ENCODE results near the gene BRD8.
"Not testable (repeated sequence)": the region's sequence is repeated elsewhere in the genome, so short reads cannot be mapped to it uniquely, and the experiment has no call there.

BRD8 gene

DNA sequence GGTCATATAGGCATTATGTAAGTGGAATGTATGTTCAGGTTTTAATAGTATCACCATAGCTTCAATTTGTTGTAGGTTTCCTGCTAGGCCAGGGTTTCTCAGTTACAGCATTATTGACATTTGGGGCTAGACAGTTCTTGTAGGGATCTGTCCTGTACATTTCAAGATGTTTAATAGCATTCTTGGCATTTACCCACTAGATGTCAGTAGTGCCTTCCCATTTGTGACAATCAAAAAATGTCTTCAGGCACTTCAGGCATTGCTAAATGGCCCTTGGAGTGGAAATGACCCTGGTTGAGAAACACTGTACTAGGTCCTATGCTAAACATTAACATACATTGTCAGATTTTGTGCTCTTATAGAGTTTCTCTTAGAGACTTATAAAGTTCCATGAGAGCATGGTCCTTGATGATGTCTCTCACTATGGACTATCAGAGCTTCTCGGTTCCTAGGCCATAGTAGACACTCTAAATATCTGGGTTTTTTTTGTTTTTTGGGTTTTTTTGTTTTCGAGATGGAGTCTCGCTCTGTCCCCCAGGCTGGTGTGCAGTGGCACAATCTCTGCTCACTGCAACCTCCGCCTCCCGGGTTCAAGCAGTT lies 1.9 kb upstream of the BRD8 start:
- no peak overlapping the region for H3K27ac Mint-ChIP-seq
- H3K9me3 Mint-ChIP-seq: no peaks in the 10 kb centered on the region
- peak; percentile 15 for DNase-seq (ENCODE audit: low spot score)
- peaks cover 18% of the 10 kb centered on the region for H3K4me1 Mint-ChIP-seq (ENCODE audit: low read depth)
- H3K36me3 Mint-ChIP-seq (ENCODE audit: low read depth): peaks cover 54% of the 10 kb centered on the region
- H3K27me3 Mint-ChIP-seq (ENCODE audit: low read depth): no peaks in the 10 kb centered on the region
- no peak overlapping the region for H3K4me3 Mint-ChIP-seq

DNA sequence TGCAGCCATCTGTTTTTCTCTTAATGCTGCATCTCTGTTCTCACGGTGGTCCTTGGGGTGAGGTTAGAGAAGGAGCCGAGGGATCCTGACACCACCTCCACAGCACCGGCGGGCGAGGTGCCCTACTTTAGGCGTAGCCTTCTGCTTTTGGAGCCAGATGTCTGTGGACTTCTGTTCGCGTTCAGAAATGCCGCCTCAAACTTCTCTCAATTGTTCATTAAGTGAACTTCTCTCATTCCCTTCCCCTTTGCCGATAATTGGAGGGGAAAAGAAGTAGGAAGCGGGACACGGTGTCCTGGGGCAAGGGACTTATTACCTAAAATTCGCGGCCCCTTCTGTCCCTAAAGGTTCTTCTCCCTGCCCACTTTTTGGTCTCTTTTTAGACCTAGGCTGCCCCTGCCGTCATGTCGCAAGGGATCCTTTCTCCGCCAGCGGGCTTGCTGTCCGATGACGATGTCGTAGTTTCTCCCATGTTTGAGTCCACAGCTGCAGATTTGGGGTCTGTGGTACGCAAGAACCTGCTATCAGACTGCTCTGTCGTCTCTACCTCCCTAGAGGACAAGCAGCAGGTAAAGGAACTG lies 937 bp upstream of the BRD8 start:
- H3K36me3 Mint-ChIP-seq (ENCODE audit: low read depth): peaks cover 50% of the 10 kb centered on the region
- H3K9me3 Mint-ChIP-seq: no peaks in the 10 kb centered on the region
- H3K27me3 Mint-ChIP-seq (ENCODE audit: low read depth): no peaks in the 10 kb centered on the region
- peaks cover 18% of the 10 kb centered on the region for H3K4me1 Mint-ChIP-seq (ENCODE audit: low read depth)
- DNase-seq (ENCODE audit: low spot score): no peak
- H3K27ac Mint-ChIP-seq: no peak overlapping the region
- H3K4me3 Mint-ChIP-seq: no peak overlapping the region

DNA sequence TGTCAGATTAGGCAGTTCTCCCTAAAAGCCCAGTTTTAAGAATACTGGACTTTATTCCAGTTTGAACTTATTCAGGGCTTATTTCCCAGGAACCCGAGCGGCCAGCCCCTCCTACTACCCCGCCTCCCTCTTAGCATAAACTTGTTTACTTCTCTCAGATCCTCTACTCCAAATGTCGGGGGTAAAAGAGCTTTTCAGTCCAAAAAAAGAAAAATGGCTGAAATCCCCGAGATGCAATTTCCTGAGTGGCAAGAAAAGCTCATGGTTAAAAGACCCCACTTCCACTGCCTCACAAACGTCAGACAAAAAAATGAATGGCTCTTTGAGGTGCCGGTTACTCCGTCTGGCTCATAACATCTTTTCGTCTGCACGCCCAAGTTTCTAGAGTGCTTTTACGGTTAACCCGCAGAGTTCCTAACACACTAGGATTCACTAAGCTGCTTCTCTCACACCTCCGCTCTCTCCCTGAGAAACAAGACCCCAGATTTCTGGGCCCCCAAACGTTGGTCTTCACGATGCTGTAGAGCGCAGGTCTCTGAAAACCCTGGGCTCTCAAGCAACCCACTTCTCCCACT lies 402 bp downstream of the BRD8 start:
- no peaks in the 10 kb centered on the region for H3K27me3 Mint-ChIP-seq (ENCODE audit: low read depth)
- H3K4me1 Mint-ChIP-seq (ENCODE audit: low read depth): peaks cover 20% of the 10 kb centered on the region
- H3K27ac Mint-ChIP-seq: no peak overlapping the region
- H3K36me3 Mint-ChIP-seq (ENCODE audit: low read depth): peaks cover 43% of the 10 kb centered on the region
- H3K9me3 Mint-ChIP-seq: no peaks in the 10 kb centered on the region
- H3K4me3 Mint-ChIP-seq: no peak overlapping the region
- peak; percentile 17 for DNase-seq (ENCODE audit: low spot score)

DNA sequence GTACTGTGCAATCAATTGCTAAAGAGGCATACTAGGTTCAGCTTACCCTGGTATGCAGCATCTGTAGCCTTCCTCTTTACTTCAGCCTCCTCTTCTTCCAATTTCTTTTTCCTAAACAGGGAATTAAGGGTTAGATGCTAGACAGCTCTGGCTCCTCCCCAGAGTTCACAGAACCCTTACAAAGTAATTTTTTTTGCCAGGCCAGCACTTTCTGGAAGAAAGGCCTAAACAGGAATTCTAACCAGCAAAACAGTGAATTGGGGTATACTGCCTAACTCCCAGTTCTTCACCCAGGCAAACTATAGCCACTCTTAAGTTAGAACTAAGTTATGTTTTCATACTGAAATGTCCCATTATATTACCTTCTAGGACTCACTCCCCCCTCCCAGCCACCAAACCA lies 8.1 kb downstream of the BRD8 start:
- Mint-ChIP-seq H3K36me3 (ENCODE audit: low read depth) (peaks cover 65% of the 10 kb centered on the region), H3K4me3 (no peak overlapping the region), H3K4me1 (ENCODE audit: low read depth) (peaks cover 3% of the 10 kb centered on the region), H3K27ac (no peak overlapping the region), H3K27me3 (ENCODE audit: low read depth) (no peaks in the 10 kb centered on the region), H3K9me3 (no peaks in the 10 kb centered on the region)
- no peak for DNase-seq (ENCODE audit: low spot score)

DNA sequence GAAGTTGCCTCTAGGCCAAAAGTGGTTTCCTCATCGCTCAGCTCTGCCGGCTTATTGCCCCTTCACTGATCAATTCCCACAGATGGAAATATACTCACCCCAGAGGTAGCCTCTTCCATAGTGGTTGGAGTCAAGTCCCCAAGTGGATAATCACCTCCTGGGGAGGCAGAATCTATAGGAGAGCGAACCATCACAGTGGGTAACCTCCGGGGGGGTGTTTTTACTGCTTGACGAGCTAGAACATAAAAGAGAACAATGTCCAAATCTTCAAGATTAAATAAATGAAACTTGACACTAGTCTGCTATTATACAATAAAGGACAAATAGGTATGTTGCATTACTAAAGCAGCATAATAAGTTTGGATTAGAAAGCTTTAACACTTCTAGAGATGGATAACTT lies 9.3 kb downstream of the BRD8 start:
- Mint-ChIP-seq H3K4me3 (no peak overlapping the region), H3K9me3 (no peaks in the 10 kb centered on the region), H3K4me1 (ENCODE audit: low read depth) (peaks cover 3% of the 10 kb centered on the region), H3K36me3 (ENCODE audit: low read depth) (peaks cover 70% of the 10 kb centered on the region), H3K27ac (no peak overlapping the region), H3K27me3 (ENCODE audit: low read depth) (no peaks in the 10 kb centered on the region)
- no peak for DNase-seq (ENCODE audit: low spot score)

DNA sequence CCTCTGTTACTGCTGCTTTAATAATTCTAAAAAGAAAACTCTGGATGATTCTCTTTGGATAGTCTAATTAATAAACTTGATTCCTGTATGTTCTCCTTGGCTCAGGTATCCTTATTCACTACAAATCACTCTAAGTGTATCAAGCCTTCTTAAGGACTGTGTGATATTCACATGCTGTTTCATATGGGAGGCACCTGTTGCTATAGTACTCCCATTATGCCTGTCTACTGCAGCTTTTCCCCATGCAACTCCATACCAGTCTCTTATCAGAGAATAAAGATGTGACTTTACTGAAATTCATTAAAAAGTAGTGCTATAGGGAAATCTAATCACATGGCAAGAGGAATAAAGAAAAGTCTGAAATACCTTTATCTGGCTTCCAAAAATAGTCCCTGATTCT lies 14.7 kb downstream of the BRD8 start:
- Mint-ChIP-seq H3K36me3 (ENCODE audit: low read depth) (peaks cover 75% of the 10 kb centered on the region), H3K27ac (no peak overlapping the region), H3K9me3 (no peaks in the 10 kb centered on the region), H3K27me3 (ENCODE audit: low read depth) (no peaks in the 10 kb centered on the region), H3K4me3 (no peak overlapping the region), H3K4me1 (ENCODE audit: low read depth) (no peaks in the 10 kb centered on the region)
- no peak for DNase-seq (ENCODE audit: low spot score)

DNA sequence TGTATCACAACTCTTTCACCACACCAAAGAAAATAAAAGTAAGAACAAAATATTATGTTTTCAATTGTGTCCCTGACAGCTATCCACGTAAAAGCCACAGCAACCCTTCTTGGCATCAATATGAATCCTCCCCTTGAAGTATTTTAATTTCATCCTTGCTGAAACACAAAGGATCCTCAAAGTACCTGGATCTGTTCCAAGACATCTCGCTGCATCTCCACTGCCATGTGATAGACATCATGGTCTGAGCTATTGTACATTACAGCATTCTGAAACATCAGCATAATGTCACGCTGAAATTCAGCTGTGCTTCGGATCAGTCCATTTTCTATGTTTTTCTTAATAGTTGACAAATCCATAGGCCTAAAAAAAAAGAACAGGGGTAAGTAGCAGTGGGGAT lies 17.7 kb downstream of the BRD8 start:
- H3K4me1 Mint-ChIP-seq (ENCODE audit: low read depth): no peaks in the 10 kb centered on the region
- H3K4me3 Mint-ChIP-seq: no peak overlapping the region
- H3K27me3 Mint-ChIP-seq (ENCODE audit: low read depth): no peaks in the 10 kb centered on the region
- H3K27ac Mint-ChIP-seq: no peak overlapping the region
- no peaks in the 10 kb centered on the region for H3K9me3 Mint-ChIP-seq
- no peak for DNase-seq (ENCODE audit: low spot score)
- peaks cover 66% of the 10 kb centered on the region for H3K36me3 Mint-ChIP-seq (ENCODE audit: low read depth)

DNA sequence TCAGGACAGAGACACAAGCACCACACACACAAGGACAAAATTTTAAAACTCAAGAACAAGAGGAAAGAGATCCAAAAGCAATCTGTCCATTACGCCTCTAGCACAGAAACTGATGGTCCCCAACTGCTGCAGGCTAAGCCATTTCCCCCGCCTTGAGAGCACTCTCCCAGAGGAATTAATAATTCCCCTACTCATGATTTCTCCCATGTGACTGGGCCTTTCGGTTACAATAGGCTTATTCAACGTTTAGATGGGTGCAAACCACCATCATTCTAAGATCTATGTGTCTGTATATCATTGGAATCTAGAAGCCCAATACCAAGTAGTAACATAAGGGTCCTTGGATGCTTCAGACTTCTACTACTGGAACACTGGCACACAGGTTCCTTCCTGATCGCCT lies 18.8 kb downstream of the BRD8 start:
- H3K27me3 Mint-ChIP-seq (ENCODE audit: low read depth): no peaks in the 10 kb centered on the region
- H3K4me3 Mint-ChIP-seq: no peak overlapping the region
- H3K4me1 Mint-ChIP-seq (ENCODE audit: low read depth): no peaks in the 10 kb centered on the region
- H3K36me3 Mint-ChIP-seq (ENCODE audit: low read depth): peaks cover 59% of the 10 kb centered on the region
- H3K9me3 Mint-ChIP-seq: no peaks in the 10 kb centered on the region
- DNase-seq (ENCODE audit: low spot score): no peak
- H3K27ac Mint-ChIP-seq: no peak overlapping the region

DNA sequence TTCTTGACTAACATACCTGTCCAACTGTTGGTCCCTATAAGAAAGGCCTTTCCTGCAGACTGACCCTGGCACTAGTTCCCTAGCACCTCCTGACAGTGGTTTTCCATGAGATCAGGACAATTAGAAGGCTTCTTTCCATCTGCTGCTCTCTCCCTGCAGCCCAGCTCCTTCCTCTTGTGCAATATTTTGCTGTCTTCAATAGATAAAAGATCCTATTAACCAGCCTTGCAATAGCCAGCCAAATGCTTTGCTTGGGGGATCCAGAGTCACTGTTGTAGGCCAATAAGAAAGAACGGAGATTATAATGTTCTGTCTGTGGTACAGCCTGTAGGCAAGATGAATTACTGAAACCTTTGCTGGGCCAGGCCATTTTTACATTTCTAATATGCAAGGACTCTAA lies 20.8 kb downstream of the BRD8 start:
- no peak for DNase-seq (ENCODE audit: low spot score)
- H3K4me1 Mint-ChIP-seq (ENCODE audit: low read depth): no peaks in the 10 kb centered on the region
- H3K4me3 Mint-ChIP-seq: no peak overlapping the region
- peaks cover 8% of the 10 kb centered on the region for H3K27me3 Mint-ChIP-seq (ENCODE audit: low read depth)
- H3K27ac Mint-ChIP-seq: no peak overlapping the region
- peaks cover 42% of the 10 kb centered on the region for H3K36me3 Mint-ChIP-seq (ENCODE audit: low read depth)
- no peaks in the 10 kb centered on the region for H3K9me3 Mint-ChIP-seq

DNA sequence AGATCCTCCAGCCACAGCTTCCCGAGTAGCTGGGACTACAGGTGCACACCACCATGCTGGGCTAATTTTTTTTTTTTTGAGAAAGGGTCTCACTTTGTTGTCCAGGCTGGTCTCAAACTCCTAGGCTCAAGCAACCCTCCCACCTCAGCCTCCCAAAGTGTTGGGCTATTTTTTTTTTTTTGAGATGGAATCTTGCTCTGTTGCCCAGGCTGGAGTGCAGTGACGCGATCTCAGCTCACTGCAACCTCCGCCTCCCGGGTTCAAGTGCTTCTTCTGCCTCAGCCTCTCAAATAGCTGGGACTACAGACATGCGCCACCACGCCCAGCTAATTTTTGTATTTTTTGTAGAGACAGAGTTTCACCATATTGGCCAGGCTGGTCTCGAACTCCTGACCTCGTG lies 22.5 kb downstream of the BRD8 start:
- not testable (repeated sequence) for H3K27me3 Mint-ChIP-seq (ENCODE audit: low read depth); DNase-seq (ENCODE audit: low spot score); H3K27ac Mint-ChIP-seq; H3K9me3 Mint-ChIP-seq; H3K4me3 Mint-ChIP-seq; H3K4me1 Mint-ChIP-seq (ENCODE audit: low read depth)
- peaks cover 38% of the 10 kb centered on the region for H3K36me3 Mint-ChIP-seq (ENCODE audit: low read depth)

DNA sequence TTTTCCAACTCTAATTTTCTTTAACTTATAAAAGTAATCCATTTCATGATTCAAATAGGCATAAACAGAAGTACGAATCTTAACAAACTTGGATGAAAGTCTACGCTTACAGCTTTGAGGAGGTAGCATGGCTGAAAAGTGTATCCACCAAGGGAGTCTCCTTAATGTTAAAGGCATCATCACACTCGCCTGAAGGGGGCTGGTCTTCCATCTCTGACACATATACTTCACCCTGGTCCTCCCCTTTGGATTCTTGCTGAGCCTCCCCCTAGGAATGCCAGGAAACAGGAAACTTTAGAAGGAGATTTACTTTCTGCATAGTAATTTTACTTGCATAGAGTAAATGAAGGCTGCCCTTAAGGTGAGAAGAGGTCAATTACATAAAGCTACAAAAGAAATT lies 28.9 kb downstream of the BRD8 start:
- no peak overlapping the region for H3K4me3 Mint-ChIP-seq
- H3K36me3 Mint-ChIP-seq (ENCODE audit: low read depth): no peaks in the 10 kb centered on the region
- no peak for DNase-seq (ENCODE audit: low spot score)
- H3K4me1 Mint-ChIP-seq (ENCODE audit: low read depth): no peaks in the 10 kb centered on the region
- no peak overlapping the region for H3K27ac Mint-ChIP-seq
- peaks cover 12% of the 10 kb centered on the region for H3K27me3 Mint-ChIP-seq (ENCODE audit: low read depth)
- no peaks in the 10 kb centered on the region for H3K9me3 Mint-ChIP-seq

DNA sequence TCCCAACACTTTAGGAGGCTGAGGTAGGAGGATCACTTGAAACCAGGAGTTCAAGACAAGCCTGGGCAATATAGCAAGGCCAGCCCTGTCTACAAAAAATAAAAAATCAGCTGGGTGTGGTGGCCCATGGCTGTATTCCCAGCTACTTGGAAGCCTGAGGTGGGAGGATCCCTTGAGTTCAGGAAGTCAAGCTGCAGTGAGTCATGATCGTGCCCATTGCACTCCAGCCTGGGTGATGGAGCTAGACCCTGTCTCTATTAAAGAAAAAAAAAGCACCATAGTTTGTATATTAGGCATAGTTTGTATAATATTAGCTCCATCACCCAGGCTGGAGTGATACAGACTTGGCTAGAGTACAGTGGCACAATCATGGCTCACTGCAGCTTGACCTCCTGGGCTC lies 29.6 kb downstream of the BRD8 start:
- Mint-ChIP-seq H3K4me1 (ENCODE audit: low read depth) (no peaks in the 10 kb centered on the region), H3K4me3 (no peak overlapping the region), H3K9me3 (no peaks in the 10 kb centered on the region), H3K27me3 (ENCODE audit: low read depth) (peaks cover 6% of the 10 kb centered on the region), H3K36me3 (ENCODE audit: low read depth) (no peaks in the 10 kb centered on the region), H3K27ac (no peak overlapping the region)
- no peak for DNase-seq (ENCODE audit: low spot score)

DNA sequence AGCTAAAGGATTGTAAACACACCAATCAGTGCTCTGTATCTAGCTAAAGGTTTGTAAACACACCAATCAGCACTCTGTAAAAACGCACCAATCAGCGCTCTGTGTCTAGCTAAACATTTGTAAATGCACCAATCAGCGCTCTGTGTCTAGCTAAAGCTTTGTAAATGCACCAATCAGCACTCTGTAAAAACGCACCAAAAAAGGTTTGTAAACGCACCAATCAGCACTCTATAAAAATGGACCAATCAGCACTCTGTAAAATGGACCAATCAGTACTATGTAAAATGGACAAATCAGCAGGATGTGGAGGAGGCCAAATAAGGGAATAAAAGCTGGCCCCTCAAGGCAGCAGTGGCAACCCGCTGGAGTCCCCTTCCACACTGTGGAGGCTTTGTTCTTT lies 34.9 kb downstream of the BRD8 start:
- peaks cover 12% of the 10 kb centered on the region for H3K27me3 Mint-ChIP-seq (ENCODE audit: low read depth)
- not testable (repeated sequence) for H3K4me3 Mint-ChIP-seq; DNase-seq (ENCODE audit: low spot score); H3K27ac Mint-ChIP-seq; H3K4me1 Mint-ChIP-seq (ENCODE audit: low read depth); H3K9me3 Mint-ChIP-seq; H3K36me3 Mint-ChIP-seq (ENCODE audit: low read depth)

DNA sequence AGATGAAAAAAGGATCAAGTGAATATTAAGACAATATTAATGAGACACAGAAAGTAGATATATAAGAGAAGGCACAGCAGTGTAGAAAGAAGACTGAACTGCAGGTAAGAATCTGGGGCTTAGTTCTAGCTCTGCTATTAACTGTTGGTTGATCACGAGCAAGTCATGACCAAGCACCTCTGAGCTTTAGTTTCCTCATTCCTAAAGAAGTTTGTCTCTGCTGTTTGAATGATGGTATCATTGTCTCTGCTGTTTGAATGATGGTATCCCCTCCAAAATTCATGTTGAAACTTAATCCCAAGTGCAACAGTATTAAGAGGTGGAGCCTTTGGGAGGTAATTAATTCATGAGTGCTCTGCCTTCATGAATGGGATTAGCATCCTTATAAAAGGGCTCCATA lies 36.7 kb downstream of the BRD8 start:
- Mint-ChIP-seq H3K27me3 (ENCODE audit: low read depth) (peaks cover 16% of the 10 kb centered on the region), H3K4me3 (no peak overlapping the region), H3K4me1 (ENCODE audit: low read depth) (no peaks in the 10 kb centered on the region), H3K9me3 (no peaks in the 10 kb centered on the region), H3K27ac (no peak overlapping the region), H3K36me3 (ENCODE audit: low read depth) (no peaks in the 10 kb centered on the region)
- DNase-seq (ENCODE audit: low spot score): no peak

DNA sequence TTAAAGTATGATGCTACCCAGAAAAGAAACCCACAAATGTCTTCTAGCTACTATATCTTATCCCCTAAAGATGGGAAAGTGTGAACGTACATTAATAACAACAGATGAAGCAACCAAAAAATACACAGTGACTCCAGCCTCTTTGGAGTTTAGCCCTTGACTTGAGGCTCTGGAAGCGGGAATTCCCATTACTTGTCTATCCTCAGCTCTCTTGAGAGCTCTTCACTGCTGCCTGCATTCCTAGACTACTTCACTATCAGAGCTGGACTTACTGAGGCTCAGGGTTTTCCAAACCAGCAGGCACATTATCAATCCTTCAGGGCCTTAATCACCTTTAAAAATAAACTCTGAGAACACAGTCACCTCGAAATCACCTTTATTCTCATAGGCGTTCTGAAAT lies 38.2 kb downstream of the BRD8 start:
- no peak overlapping the region for H3K4me3 Mint-ChIP-seq
- DNase-seq (ENCODE audit: low spot score): no peak
- no peaks in the 10 kb centered on the region for H3K36me3 Mint-ChIP-seq (ENCODE audit: low read depth)
- no peaks in the 10 kb centered on the region for H3K4me1 Mint-ChIP-seq (ENCODE audit: low read depth)
- H3K27ac Mint-ChIP-seq: no peak overlapping the region
- no peaks in the 10 kb centered on the region for H3K9me3 Mint-ChIP-seq
- H3K27me3 Mint-ChIP-seq (ENCODE audit: low read depth): peaks cover 16% of the 10 kb centered on the region

Data from T-helper 2 cell treated with Interferon-gamma antibody and Interleukin-4, amounts not matched to agents 5 μg/mL and 100 μg/mL, for 36 hours (primary cell).